C4-2B (cell line): ENCODE data around the gene SEMA3D.
A peak's percentile ranks its signal among the peaks of the same experiment; 100 is the strongest.

Source experiments
- H3K27ac ChIP-seq: fragments of 450-650 bp; 2 replicates; pipeline ENCODE4 v1.5.1; 2017
- CTCF ChIP-seq: fragments of 450-650 bp; conservative IDR thresholded peaks from 2 replicates; pipeline ENCODE4 v1.5.1; 2017; ENCODE audit warnings: mild to moderate bottlenecking
- ZFX ChIP-seq: fragments of 450-650 bp; IDR thresholded peaks from 2 replicates; pipeline ENCODE4 v1.6.1; 2017

SEMA3D gene

GRCh38 chr7:85019176-85019575 is 167.7 kb downstream of the SEMA3D start:
- no peak overlapping the region for H3K27ac ChIP-seq
- TF ChIP-seq CTCF (no peak), ZFX (no peak)

- no peak overlapping the region for H3K27ac ChIP-seq
- TF ChIP-seq CTCF (peak; percentile 30), ZFX (no peak)
These were observed 168.4 kb downstream of the SEMA3D start for GRCh38 chr7:85018498-85018897.

- no peak overlapping the region for H3K27ac ChIP-seq
- TF ChIP-seq CTCF (no peak), ZFX (no peak)
These were observed 170.6 kb downstream of the SEMA3D start for GRCh38 chr7:85016286-85016685.

- no peak overlapping the region for H3K27ac ChIP-seq
- TF ChIP-seq ZFX (no peak), CTCF (peak; percentile 5; the same call in 1 of the 2 replicates)
These were observed 171.8 kb downstream of the SEMA3D start for GRCh38 chr7:85014936-85015660.

GRCh38 chr7:85011127-85011526 is 175.7 kb downstream of the SEMA3D start:
- no peak for TF ChIP-seq CTCF
- no peak for TF ChIP-seq ZFX
- H3K27ac ChIP-seq: no peak overlapping the region

GRCh38 chr7:85010306-85010705 is 176.6 kb downstream of the SEMA3D start:
- H3K27ac ChIP-seq: no peak overlapping the region
- TF ChIP-seq ZFX: no peak
- no peak for TF ChIP-seq CTCF

- TF ChIP-seq CTCF (no peak), ZFX (no peak)
- H3K27ac ChIP-seq: no peak overlapping the region
These were observed 180.1 kb downstream of the SEMA3D start for GRCh38 chr7:85006754-85007153.
